ENCODE results near the gene ZBTB2.

- TF ChIP-seq CTCF (IDR thresholded peaks at IDR 0.05) (no peak), POLR2A (IDR thresholded peaks at IDR 0.05) (no peak)
Measured at GRCh38 chr6:151388997-151389617, 2.3 kb downstream of the ZBTB2 start.
